Choroid plexus epithelial cell (primary cell): ENCODE measurements around the gene KPNB1.
A peak's percentile ranks its signal among the peaks of the same experiment; 100 is the strongest.

Experiments
- DNase-seq: peaks from one replicate; pipeline ENCODE4 v3.0.0-alpha.2; 2010; ENCODE audit warnings: low read depth
- H3K4me3 ChIP-seq: 2 replicates; pipeline ENCODE4 v1.5.1; 2011; ENCODE audit warnings: low read depth, mild to moderate bottlenecking, control low read depth, low read length, moderate library complexity
- CTCF ChIP-seq: conservative IDR thresholded peaks from 2 replicates; pipeline ENCODE4 v1.5.1; 2011; ENCODE audit warnings: low read depth, mild to moderate bottlenecking, control low read depth, inconsistent platforms, low read length, moderate library complexity

KPNB1 gene

GRCh38 chr17:47615766-47616424, 33.8 kb upstream of the KPNB1 start:
- no peak overlapping the region for H3K4me3 ChIP-seq
- DNase-seq = peak; percentile 71
- peak; percentile 54 for TF ChIP-seq CTCF

DNA sequence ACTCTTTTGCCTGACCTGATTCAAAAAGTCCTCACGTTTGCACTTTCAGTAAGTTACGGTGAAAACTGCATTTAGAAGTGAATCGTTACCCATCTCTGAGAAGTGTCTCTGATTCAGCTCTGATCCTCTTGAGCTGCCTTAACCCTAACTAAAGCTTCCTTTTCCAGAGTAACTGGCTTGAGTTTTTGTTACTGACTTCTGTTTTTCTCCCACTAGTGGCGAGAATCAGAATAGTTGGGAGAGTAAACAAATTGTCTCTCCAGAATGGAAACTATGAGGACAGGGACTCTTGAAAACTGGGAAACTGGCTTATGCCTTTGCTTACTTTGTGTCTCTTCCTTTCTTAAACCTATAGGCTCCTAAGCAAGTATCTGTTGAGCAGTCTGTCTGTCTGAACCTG, 31.3 kb upstream of the KPNB1 start:
- H3K4me3 ChIP-seq = no peak overlapping the region
- TF ChIP-seq CTCF = peak; percentile 58
- DNase-seq = peak; percentile 48

- no peak overlapping the region for H3K4me3 ChIP-seq
- DNase-seq = no peak
- no peak for TF ChIP-seq CTCF
These were observed 29.0 kb upstream of the KPNB1 start for GRCh38 chr17:47620503-47621245.

DNA sequence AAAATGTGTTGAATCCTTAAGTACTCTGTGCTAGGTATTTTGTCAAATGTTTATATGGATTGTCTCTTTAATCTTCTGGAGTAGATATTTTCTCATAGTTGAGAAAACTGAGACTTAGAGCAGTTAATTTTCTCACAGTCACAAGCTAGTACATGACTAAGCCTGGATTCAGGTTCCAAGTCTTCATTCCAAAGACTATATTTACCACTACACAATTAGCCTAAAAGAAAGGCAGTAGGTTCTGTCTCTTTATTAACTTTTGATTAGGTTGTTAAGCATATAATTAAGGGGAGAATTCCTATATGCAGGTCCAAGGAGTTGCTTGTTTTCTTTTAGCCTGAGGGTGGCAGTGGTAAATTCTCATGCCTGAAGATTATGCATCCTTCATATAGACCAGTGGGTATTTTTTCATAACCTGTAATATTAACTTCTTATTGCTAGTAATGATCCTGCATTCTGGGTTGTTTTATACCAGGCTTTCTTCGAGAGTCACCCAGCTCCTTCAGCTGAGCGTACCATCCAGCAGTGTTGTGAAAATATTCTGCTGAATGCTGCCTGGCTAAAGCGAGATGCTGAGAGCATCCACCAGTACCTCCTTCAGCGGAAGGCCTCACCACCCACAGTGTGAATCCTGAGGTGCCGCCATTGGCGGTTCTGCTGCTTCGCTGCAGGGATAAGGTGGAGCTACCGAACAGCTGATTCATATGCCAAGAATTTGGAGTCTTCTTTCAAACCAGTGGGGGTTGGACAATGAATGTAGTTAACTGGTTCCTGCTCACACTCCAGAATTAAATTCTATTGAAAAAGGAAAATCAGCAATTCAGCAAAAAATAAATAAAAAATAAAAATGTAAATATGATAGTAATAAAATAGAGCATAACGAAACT, 28.2 kb upstream of the KPNB1 start:
- peak overlapping the region; percentile 17 for H3K4me3 ChIP-seq
- peak; percentile 97 for DNase-seq
- TF ChIP-seq CTCF = peak; percentile 22

GRCh38 chr17:47622180-47622549, 27.6 kb upstream of the KPNB1 start:
- TF ChIP-seq CTCF = no peak
- peak; percentile 30 for DNase-seq
- no peak overlapping the region for H3K4me3 ChIP-seq

DNA sequence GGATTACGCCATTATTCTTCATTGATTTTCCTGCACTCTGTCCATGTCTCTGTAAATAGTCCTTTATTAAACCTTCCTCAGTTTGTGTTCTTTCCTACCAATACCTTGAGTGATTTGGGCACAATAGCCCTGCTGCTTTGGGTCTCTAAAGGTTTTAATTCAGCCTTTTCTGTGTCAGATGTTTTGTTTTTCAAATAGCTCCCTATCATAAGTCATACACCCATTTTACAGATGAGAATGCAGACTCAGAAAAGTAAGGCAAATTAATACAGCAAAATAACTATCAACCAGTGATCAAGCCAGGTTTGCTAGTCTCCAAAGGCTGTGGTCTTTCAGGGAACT, 25.0 kb upstream of the KPNB1 start:
- DNase-seq = no peak
- H3K4me3 ChIP-seq = no peak overlapping the region
- TF ChIP-seq CTCF = no peak
